Sigmoid colon (tissue), 7 donors: ENCODE measurements around the gene PYGM. TPM values are rescaled to one million over a fixed set of nuclear protein-coding genes. Genes with fewer than 3 reads are reported as not detected.
"Not testable (repeated sequence)": the region's sequence is repeated elsewhere in the genome, so short reads cannot be mapped to it uniquely, and the experiment has no call there.

Experiments
- DNase-seq: peaks from one replicate; pipeline ENCODE4 v3.0.0-alpha.2; 2019
- H3K27ac ChIP-seq, 4 donors: fragments of 200-600 bp; sonication (generic); one replicate each; pipeline ENCODE4 v1.5.1; 2016 to 2019; ENCODE audit warnings: mild to moderate bottlenecking in 1 of 4
- H3K27me3 ChIP-seq, 3 donors: fragments of 200-600 bp; sonication (generic); one replicate each; pipeline ENCODE4 v1.5.1; 2019; ENCODE audit warnings: mild to moderate bottlenecking in 1 of 3
- H3K36me3 ChIP-seq, 4 donors: fragments of 200-600 bp; sonication (generic); one replicate each; pipeline ENCODE4 v1.5.1; 2016 to 2019
- H3K4me1 ChIP-seq, 4 donors: fragments of 200-600 bp; sonication (generic); one replicate each; pipeline ENCODE4 v1.5.1; 2017 to 2019
- H3K4me3 ChIP-seq, 4 donors: fragments of 200-600 bp; sonication (generic); one replicate each; pipeline ENCODE4 v1.5.1; 2017 to 2019; ENCODE audit warnings: mild to moderate bottlenecking in 2 of 4, moderate library complexity in 1 of 4
- H3K9me3 ChIP-seq, 4 donors: fragments of 200-600 bp in 3 of 4; sonication (generic) in 3 of 4; one replicate each; pipeline versions ENCODE4 v1.5.1 to v1.6.1; 2013 to 2019
- CTCF ChIP-seq, 4 experiments: fragments of 450-650 bp in 3 of 4; fragments of 200-600 bp in 1 of 4; IDR thresholded peaks; one replicate each; pipeline ENCODE4 v1.5.1; 2016 to 2019; ENCODE audit warnings: antibody characterized with exemption in 4 of 4, mild to moderate bottlenecking in 3 of 4, moderate library complexity in 2 of 4
- EP300 ChIP-seq, 4 donors: sonication (generic); formaldehyde crosslinking; IDR thresholded peaks; one replicate each; pipeline ENCODE4 v1.6.1; 2017; ENCODE audit warnings: antibody characterized with exemption in 4 of 4
- POLR2A ChIP-seq, 2 donors: fragments of 450-650 bp; IDR thresholded peaks; one replicate each; pipeline ENCODE4 v1.6.1; 2016; ENCODE audit warnings: antibody characterized with exemption in 2 of 2, mild to moderate bottlenecking in 2 of 2, moderate library complexity in 2 of 2
- POLR2AphosphoS5 ChIP-seq, 4 donors: sonication (generic); formaldehyde crosslinking; IDR thresholded peaks; one replicate each; pipeline ENCODE4 v1.6.1; 2017; ENCODE audit warnings: antibody characterized with exemption in 4 of 4
- WGBS, 2 donors: extraction: QIAGEN DNeasy Blood & Tissue Kit; methylation state at CpG; one replicate each; pipeline ENCODE4 v1.1.7; 2013; 5-methylcytosine and 5-hydroxymethylcytosine counted together
- intact Hi-C: fragments of 100-400 bp; cut with DNase I; formaldehyde crosslinking; loops from one replicate; pipeline ENCODE4 v1.15.1; 2023
- polyA plus RNA-seq, 3 donors: library from polyadenylated mRNA; stranded (reverse); fragments of 200-250 nt; gene quantifications; one replicate each; pipeline ENCODE4 v1.2.3, GENCODE V29; 2013
- total RNA-seq, 4 donors: library from RNA; depleted of rRNA; stranded (reverse); fragments of >200 nt; gene quantifications; one replicate each; pipeline ENCODE4 v1.1.0, GENCODE V29; 2016
- donor health status: healthy with polysubstance abuse.
- donor health status: Bipolar disorder and iron deficiency.
- donor health status: healthy.

Gene PYGM
- total and polyA plus RNA-seq, 7 donors: 0.23 to 42.1 (median 10.5) TPM

DNA sequence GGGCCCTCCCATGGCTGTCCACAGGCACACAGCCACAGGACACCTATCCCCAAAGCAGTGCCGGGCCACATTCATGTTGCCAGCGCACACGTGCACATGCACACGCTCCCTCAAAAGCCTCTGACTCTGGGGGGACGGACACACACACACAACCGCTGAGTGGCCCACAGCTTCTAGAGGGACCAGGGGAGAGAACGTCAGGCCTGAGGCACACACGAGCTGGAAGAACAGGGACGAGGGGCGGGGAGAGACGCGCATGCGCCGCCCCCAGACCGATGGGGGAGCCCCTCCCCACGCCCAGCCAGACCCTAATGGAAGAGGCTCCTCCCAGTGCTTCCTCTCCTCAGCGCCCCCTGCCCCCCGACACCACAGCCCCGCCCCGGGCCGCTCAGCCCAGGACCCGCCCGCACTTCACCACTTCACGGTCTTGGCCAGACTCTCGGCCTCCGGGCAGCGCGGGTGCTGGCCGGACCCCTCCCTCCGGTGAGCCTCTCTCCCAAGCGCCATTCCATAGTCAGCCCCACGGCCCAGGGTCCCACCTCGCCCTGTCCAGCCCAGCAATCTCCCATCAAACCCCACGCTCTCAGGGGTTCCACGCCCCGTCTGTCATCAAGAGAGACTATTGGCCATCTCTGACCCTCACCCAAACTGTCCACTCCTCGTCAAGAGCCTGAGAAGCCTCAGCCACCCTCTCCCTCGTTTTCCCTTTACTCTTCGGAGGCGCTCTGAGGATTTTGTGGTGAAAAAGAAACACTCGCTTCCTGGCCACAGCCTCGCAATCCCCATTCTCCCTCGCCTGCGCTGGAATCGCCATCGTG is 48.4 kb downstream of the PYGM start:
- intact Hi-C loops: no loop called here
- DNase-seq: no peak
- Histone ChIP-seq H3K36me3 (no peaks in the 10 kb centered on the region), H3K27me3 (peaks cover 49 to 97% (median 64%) of the 10 kb centered on the region in 3 donors), H3K4me1 (peaks cover 0 to 21% (median 18%) of the 10 kb centered on the region in 4 donors), H3K4me3 (no peak overlapping the region), H3K9me3 (no peaks in the 10 kb centered on the region), H3K27ac (no peak overlapping the region)
- WGBS, 2 donors: 14 to 16% methylated on average over 45 to 46 of the region's 46 CpGs
- TF ChIP-seq POLR2A (IDR thresholded peaks at IDR 0.05) (no peak), CTCF (IDR thresholded peaks at IDR 0.05) (no peak), POLR2AphosphoS5 (IDR thresholded peaks at IDR 0.05) (no peak), EP300 (IDR thresholded peaks at IDR 0.05) (no peak)

GRCh38 chr11:64710418-64711137 is 49.2 kb downstream of the PYGM start:
- DNase-seq: no peak

DNA sequence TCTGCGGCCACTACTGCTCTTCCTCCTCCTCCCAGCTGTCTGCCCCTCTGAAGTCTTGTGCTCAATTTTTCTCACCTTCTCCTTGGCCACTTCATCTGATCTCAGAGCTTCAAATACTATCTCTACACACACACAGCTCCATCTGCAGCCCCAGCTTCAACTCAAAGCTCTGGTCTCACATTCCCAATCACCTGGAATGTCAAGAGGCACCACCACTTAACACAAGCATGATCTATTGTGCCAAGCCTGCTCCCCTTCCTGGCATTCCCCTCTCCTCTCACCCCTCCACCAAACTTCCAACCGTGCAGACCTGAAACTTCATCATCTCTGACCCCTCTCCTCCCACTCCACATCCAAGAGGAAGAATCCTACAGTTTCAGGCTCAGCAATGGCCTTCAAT is 54.3 kb downstream of the PYGM start:
- intact Hi-C loops: no loop called here
- Histone ChIP-seq H3K4me1 (no peaks in the 10 kb centered on the region), H3K36me3 (no peaks in the 10 kb centered on the region), H3K27me3 (peaks cover 7 to 47% (median 18%) of the 10 kb centered on the region in 3 donors), H3K4me3 (no peak overlapping the region), H3K27ac (no peak overlapping the region), H3K9me3 (no peaks in the 10 kb centered on the region)
- WGBS, 2 donors: 57 to 64% methylated on average over 2 of the region's 2 CpGs
- TF ChIP-seq EP300 (IDR thresholded peaks at IDR 0.05): no peak
- TF ChIP-seq POLR2A (IDR thresholded peaks at IDR 0.05): no peak
- no peak for TF ChIP-seq CTCF (IDR thresholded peaks at IDR 0.05)
- TF ChIP-seq POLR2AphosphoS5 (IDR thresholded peaks at IDR 0.05): no peak
- no peak for DNase-seq

More at GRCh38 chr11:64710418-64711137, 49.2 kb downstream of the PYGM start:
- H3K4me1 ChIP-seq: peaks cover 0 to 21% (median 18%) of the 10 kb centered on the region in 4 donors
- no peaks in the 10 kb centered on the region for H3K9me3 ChIP-seq
- TF ChIP-seq CTCF (IDR thresholded peaks at IDR 0.05): no peak
- TF ChIP-seq EP300 (IDR thresholded peaks at IDR 0.05): no peak
- TF ChIP-seq POLR2AphosphoS5 (IDR thresholded peaks at IDR 0.05): no peak
- TF ChIP-seq POLR2A (IDR thresholded peaks at IDR 0.05): no peak
- H3K27me3 ChIP-seq: peaks cover 45 to 89% (median 56%) of the 10 kb centered on the region in 3 donors
- no peak overlapping the region for H3K4me3 ChIP-seq
- H3K27ac ChIP-seq: no peak overlapping the region
- WGBS, 2 donors: 25 to 52% methylated on average over 13 of the region's 13 CpGs
- intact Hi-C loops: no loop called here
- no peaks in the 10 kb centered on the region for H3K36me3 ChIP-seq

DNA sequence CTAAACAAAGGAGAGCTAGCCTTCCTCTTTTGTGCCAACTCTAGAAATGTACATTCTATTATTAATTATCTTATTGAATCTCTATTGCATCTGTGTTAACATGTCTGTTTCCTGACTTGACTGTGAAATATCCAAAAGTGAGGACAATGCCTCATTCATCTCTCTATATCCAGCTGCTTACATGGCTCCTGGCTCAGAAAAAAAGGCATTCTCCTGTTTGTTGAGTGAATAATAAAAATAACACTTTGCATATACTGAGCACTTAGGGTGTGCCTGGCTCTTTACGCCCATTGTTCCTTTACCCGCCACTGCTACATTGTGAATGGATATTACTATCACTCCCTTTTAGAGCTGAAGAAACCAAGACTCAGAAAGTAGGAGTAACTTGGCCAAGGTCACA is 56.7 kb downstream of the PYGM start:
- intact Hi-C loops: no loop called here
- DNase-seq: no peak
- TF ChIP-seq POLR2AphosphoS5 (IDR thresholded peaks at IDR 0.05): no peak
- TF ChIP-seq POLR2A (IDR thresholded peaks at IDR 0.05): no peak
- TF ChIP-seq CTCF (IDR thresholded peaks at IDR 0.05): no peak

GRCh38 chr11:64701956-64702355 is 57.8 kb downstream of the PYGM start:
- 92% methylated on average over 27 of the region's 29 CpGs for WGBS, 2 donors
- H3K4me3 ChIP-seq, intact Hi-C loops, H3K4me1 ChIP-seq, H3K9me3 ChIP-seq, H3K36me3 ChIP-seq, H3K27ac ChIP-seq, DNase-seq: not testable (repeated sequence)
- H3K27me3 ChIP-seq: peaks cover 0 to 14% (median 4%) of the 10 kb centered on the region in 3 donors

More for the DNA sequence above, 56.7 kb downstream of the PYGM start:
- 65 to 85% methylated on average over 2 of the region's 2 CpGs for WGBS, 2 donors
- no peak overlapping the region for H3K27ac ChIP-seq
- peaks cover 3 to 23% (median 4%) of the 10 kb centered on the region in 3 donors for H3K27me3 ChIP-seq
- H3K36me3 ChIP-seq: no peaks in the 10 kb centered on the region
- H3K4me1 ChIP-seq: no peaks in the 10 kb centered on the region
- no peak overlapping the region for H3K4me3 ChIP-seq
- no peaks in the 10 kb centered on the region for H3K9me3 ChIP-seq
